K562 (cell line): ENCODE data around the gene SMOC2.

ENCODE experiments used
- BHLHE40 ChIP-seq: IDR thresholded peaks from 2 replicates; pipeline ENCODE4 v1.6.1; 2011; ENCODE audit warnings: low read length, improper control_type of control experiment
- CHD7 ChIP-seq: fragments of 200-600 bp; sonication (generic); IDR thresholded peaks from one replicate; pipeline ENCODE4 v1.6.1; 2012; ENCODE audit warnings: mild to moderate bottlenecking, low read depth, low read length, inconsistent platforms
- ELF4 ChIP-seq: fragments of 450-650 bp; formaldehyde crosslinking; IDR thresholded peaks from 2 replicates; pipeline ENCODE4 v1.4.0; 2022; ENCODE audit warnings: missing genetic modification characterization
- GATA2 ChIP-seq: sonication (generic); formaldehyde crosslinking; IDR thresholded peaks from 2 replicates; pipeline ENCODE4 v1.4.0; 2020; ENCODE audit warnings: mild to moderate bottlenecking, missing genetic modification reagents
- HMG20A ChIP-seq: fragments of 450-650 bp; formaldehyde crosslinking; conservative IDR thresholded peaks from 2 replicates; pipeline ENCODE4 v1.4.0; 2020; ENCODE audit warnings: mild to moderate bottlenecking, mixed read lengths
- ILF3 ChIP-seq: fragments of 450-650 bp; IDR thresholded peaks from 2 replicates; pipeline ENCODE4 v1.6.1; 2018; ENCODE audit warnings: antibody characterized with exemption, mild to moderate bottlenecking, moderate library complexity, borderline replicate concordance
- MAFK ChIP-seq: IDR thresholded peaks from 2 replicates; pipeline ENCODE4 v1.6.1; 2011; ENCODE audit warnings: low read length, improper control_type of control experiment
- POU5F1 ChIP-seq: fragments of 150-350 bp; IDR thresholded peaks from 2 replicates; pipeline ENCODE4 v1.6.1; 2014; ENCODE audit warnings: borderline replicate concordance, low read length, low read depth, mild to moderate bottlenecking; ENCODE audit not compliant: partially characterized antibody
- SRSF9 ChIP-seq: fragments of 200-400 bp; formaldehyde crosslinking; IDR thresholded peaks from 2 replicates; pipeline ENCODE4 v1.6.1; 2017; ENCODE audit warnings: low read depth, low read length, borderline replicate concordance
- TCF7 ChIP-seq: sonication (generic); IDR thresholded peaks from 2 replicates; pipeline ENCODE4 v1.6.1; 2016; ENCODE audit warnings: antibody characterized with exemption, borderline replicate concordance
- ZBTB2 ChIP-seq: fragments of 450-650 bp; IDR thresholded peaks from 2 replicates; pipeline ENCODE4 v1.6.1; 2016; ENCODE audit warnings: antibody characterized with exemption
- ZNF561 ChIP-seq: fragments of 450-650 bp; formaldehyde crosslinking; conservative IDR thresholded peaks from 2 replicates; pipeline ENCODE4 v1.4.0; 2020; ENCODE audit warnings: mild to moderate bottlenecking, moderate library complexity
- TF ChIP-seq, protein P1 (sequence below): sonication (generic); formaldehyde crosslinking; IDR thresholded peaks from 2 replicates; pipeline ENCODE4 v1.8.1; 2023; ENCODE audit warnings: mild to moderate bottlenecking, missing genetic modification reagents

- TF ChIP-seq TCF7: no peak
- TF ChIP-seq GATA2: no peak
- no peak for TF ChIP-seq SRSF9
- TF ChIP-seq, protein P1, sequence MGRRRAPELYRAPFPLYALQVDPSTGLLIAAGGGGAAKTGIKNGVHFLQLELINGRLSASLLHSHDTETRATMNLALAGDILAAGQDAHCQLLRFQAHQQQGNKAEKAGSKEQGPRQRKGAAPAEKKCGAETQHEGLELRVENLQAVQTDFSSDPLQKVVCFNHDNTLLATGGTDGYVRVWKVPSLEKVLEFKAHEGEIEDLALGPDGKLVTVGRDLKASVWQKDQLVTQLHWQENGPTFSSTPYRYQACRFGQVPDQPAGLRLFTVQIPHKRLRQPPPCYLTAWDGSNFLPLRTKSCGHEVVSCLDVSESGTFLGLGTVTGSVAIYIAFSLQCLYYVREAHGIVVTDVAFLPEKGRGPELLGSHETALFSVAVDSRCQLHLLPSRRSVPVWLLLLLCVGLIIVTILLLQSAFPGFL (CRISPR knock-in tag): no peak
- no peak for TF ChIP-seq CHD7
- TF ChIP-seq HMG20A (CRISPR knock-in tag): no peak
- TF ChIP-seq BHLHE40: no peak
- no peak for TF ChIP-seq POU5F1
- no peak for TF ChIP-seq ZNF561 (CRISPR knock-in tag)
- no peak for TF ChIP-seq ILF3
- TF ChIP-seq ELF4: no peak
- TF ChIP-seq ZBTB2: no peak
- no peak for TF ChIP-seq MAFK
These were observed 59.5 kb downstream of the SMOC2 start for GRCh38 chr6:168500519-168500918.
